NCI-H2196 (cell line): ENCODE results near the gene ITLN1.
"Not testable (repeated sequence)": the region's sequence is repeated elsewhere in the genome, so short reads cannot be mapped to it uniquely, and the experiment has no call there.

Source experiments
- DNase-seq: peaks from one replicate; lab custom pipeline; 2025; ENCODE audit not compliant: unreplicated experiment; lab: John Stamatoyannopoulos, UW

ITLN1 gene

DNA sequence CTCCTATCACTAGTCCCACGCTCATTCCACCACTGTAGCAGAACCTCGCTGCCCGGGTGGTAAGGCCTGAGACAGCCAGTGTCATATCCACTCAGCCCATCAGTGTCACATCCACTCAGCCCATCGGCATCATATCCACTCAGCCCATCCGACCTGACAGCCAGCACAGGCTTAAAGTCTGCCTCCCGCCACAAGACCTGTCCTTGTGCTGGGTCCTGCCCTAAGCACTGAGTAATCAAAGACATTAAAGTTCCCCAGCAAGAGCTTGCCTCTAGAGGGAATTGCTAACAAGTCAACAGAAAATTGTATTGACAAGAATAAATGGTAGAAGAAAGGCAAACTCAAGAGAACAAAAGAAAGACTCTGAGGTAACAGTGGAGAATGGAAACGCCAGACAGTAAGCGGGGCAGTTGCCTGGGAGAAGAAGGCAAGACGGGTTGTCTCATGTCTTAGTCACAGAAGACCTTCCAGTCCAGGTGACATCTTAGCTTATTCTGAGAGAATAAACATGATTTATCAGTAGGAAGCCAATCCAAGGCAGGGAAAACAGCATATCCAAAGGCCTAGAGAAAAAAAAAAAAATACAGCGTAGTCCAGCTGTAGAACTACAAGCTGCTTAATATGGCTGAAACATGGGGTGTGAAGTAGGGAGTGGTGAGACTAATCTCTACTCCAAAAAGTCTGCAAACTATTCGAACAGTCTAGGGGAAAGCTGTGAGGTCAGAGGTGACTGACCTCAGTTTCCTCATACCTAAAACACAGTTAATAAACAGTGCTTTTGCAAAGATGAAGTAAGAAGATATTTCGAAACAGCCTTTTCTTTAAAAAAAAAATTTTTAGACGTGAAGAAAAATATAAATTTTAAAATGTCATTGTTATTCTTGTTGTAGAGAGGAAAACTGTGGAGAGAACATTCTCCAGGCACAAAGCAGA is 1.1 kb downstream of the ITLN1 start:
- no peak for DNase-seq

DNA sequence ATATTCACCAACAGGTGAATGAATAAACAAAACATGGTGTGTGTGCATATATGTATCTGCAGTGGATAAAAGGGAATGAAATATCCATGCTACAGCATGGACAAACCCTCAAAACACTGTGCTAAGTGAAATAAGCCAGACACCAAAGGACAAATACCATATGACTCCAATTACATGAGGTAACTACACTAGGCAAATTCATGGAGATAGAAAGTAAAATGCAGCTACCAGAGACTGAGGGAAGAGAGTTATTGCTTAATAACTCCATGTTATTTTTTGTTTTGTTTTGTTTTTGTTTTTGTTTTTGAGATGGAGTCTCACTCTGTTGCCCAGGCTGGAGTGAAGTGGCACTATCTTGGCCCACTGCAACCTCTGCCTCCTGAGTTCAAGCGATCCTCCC is 2.4 kb downstream of the ITLN1 start:
- DNase-seq = no peak

DNA sequence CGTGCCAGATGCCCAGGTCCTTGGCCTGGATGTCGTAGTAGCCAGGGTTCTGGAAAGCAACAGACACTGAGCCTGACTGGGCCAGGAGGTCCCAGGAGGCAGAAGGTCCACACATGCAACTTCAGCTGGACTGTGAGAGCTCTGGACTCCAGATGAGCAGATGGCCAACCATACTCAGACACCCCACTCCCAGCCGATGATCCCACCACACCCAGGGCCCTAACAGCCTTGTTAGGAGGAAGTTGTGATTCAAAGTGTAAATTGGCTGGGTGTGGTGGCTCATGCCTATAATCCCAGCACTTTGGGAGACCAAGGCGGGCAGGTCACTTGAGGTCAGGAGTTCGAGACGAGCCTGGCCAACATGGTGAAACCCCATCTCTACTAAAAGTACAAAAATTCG is 3.7 kb downstream of the ITLN1 start:
- not testable (repeated sequence) for DNase-seq

DNA sequence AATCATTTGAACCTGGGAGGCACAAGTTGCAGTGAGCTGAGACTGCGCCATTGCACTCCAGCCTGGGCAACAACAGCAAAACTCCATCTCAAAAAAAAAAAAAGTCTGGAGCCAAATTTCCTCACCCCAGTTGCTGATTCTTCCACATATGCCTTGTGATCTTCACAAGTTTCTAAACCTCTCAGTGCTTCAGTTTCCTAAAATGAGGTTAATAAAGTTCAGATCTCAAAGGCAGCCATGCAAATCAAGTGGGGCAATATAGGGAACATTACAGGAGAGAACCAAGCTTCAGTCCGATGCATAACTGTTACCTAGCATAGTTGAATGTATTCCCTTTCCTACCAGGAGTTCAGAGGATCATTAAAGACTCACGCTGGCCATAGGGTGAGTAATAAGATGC is 4.8 kb downstream of the ITLN1 start:
- DNase-seq = no peak

DNA sequence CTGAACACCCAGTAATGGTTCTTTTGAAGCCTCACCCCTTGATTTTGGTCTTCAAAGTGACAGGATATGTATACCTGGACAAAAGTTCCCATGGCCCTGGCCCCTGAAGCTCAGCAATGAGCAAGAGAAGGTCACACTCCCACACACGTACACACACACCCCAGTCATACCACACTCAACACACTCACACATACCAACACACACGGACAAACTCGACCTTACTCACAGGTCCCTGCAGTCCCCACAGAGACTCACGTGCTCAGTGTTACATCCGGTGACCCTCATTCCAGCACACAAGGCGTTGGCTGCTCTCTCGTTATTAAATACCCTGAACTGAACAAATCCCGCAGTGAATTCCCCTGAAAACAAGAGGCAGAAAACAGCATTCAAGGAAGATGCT is 5.9 kb downstream of the ITLN1 start:
- DNase-seq = no peak

DNA sequence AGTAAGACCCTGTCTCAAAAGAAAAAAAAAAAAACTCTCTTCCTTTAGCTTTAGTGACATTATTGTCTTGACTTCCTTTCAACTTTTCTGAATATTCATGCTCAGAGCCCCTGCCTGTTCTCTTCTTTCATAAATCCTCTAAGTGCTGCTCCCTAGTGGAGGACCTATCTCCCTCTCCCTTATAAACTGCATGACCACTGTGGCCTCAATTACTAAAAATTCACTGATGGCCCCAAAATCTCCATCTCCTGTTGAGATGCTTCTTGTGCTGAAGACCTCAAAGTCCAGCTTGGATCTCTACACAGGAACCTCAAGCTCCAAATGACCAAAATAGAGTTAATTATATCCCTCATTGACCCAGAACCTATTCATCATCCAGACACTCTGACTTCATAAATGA is 7.8 kb downstream of the ITLN1 start:
- DNase-seq = no peak

DNA sequence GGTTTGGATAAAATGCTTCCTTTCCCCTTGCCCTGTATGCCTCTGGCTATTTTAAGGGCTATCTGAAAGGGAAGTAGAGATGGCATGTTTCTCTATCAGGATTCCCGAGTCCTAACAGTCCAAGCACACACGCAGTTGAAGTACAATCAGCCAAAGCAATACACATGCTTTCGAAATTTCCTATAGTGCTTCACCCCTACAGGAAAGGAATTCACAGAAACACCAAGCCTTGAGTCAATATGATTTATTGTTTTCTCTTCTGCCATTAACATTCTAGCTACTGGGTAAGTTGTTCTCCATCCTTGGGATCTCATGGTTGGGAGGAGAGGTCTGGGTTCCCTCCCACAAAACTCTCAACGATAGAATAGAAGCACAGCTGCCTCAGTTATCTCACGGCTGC is 8.7 kb downstream of the ITLN1 start:
- DNase-seq = no peak

DNA sequence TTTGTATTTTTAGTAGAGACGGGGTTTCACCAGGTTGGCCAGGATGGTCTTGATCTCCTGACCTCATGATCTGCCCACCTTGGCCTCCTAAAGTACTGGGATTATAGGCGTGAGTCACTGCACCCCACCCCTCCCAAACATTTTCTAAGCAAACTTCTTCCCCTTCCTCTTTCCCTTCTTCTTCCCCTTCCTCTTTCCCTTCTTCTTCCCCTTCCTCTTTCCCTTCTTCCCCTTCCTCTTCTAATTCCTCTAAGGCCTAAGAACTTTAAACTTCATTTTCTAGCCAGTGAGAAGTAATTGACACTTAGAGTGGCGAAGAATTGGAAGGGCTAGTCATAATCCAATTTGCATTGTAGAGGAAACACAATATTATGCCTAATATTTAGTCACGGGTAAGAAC is 9.4 kb downstream of the ITLN1 start:
- DNase-seq = not testable (repeated sequence)

DNA sequence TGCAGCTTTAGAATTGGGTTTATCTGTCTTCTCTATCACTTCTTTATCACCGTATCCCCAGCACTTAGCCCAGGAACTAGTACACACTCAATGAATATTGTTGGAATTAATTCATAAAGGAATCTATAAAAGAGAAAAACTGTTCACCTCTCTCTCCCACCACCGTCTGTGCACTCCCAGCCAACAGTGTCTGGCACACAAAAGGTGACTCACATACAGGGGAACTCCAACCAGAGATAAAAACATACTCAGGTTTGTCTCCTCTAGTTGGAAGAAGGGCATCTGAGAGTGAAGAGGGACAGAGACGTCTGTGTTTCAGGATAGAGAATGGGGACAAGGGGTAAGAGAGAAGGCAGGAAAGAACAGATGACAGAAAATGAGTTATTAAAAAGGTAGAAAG is 10.0 kb downstream of the ITLN1 start:
- DNase-seq = no peak

DNA sequence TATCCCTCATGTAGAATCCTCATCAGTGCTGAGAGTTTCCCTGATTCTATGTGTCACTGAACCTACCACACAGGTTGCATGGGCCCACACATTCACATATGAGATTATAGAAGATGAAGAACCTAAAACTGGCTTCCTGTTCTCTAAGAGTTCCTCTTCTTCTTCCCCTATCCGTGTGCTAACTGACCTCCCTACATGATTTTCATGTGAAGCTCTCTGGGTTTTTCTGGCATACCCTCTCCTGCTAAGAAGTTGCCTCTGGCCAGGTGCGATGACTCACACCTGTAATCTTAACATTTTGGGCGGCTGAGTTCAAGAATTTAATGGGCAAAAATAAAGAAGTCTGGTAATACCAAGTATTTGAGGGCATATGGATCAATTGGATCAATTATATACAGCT is 16.8 kb downstream of the ITLN1 start:
- DNase-seq = no peak

DNA sequence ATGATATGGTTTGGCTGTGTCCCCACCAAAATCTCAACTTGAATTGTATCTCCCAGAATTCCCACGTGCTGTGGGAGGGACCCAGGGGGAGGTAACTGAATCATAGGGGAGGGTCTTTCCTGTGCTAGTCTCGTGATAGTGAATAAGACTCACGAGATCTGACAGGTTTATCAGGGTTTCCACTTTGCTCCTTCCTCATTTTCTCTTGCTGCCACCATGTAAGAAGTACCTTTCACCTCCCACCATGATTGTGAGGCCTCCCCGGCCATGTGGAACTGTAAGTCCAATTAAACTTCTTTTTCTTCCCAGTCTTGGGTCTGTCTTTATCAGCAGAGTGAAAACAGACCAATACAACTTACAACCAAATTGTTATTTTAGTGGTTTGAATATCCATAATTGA is 17.3 kb downstream of the ITLN1 start:
- not testable (repeated sequence) for DNase-seq

DNA sequence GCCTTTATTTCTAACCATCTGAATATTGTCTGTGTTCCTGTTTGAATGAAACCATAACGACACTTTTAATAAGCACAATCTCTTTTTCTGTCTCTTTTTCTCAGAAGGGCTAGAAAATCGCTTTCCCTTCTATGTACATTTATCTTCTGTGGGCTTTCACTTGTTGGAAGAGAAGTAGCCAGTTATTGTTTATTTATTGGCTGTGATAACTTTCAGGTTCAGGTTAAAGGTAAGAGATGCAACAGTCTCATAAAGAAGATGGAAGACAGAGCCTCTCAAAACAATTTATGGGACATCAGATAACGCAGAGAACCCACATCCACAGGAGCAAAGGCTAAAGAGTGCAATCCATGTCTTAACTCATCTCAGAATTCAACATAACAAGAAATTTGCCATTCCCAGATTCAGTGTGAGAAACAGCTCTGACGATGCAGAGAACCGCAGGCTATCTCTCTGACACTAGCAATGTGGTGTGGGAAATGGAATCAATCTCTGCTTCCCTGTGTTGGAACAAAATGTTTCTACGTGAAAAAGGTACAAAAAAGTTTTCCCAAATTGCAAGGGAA is 18.2 kb downstream of the ITLN1 start:
- no peak for DNase-seq

DNA sequence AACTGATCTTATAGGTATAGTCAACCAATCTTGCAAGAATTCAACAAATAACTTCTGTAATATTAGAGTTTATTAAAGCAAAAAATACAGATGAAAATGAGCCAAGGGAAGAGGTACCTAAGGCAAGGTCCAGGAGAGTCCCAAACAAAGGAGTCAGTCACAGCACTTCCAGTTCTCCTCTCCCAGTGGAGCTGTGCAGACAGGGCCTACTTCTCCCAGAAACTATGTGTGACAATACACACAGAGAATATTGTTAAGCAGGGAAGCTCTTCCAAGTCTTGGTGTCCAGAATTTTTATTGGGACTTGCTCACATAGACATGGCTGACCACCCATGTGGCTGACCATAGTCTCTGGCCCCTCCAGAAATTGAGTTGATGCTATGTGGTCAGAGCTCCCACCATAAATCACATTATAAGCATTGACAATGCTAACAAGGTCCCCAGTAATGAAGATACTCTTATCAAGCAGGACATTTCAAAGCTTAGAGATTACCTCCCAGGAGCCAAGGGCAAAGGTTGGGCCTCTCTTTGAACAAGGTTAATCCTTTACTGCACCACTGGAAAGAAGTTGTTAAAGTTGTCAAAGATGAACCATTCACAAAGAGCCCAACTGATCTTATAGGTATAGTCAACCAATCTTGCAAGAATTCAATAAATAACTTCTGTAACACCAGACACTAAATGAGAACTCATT is 18.8 kb downstream of the ITLN1 start:
- DNase-seq = no peak

DNA sequence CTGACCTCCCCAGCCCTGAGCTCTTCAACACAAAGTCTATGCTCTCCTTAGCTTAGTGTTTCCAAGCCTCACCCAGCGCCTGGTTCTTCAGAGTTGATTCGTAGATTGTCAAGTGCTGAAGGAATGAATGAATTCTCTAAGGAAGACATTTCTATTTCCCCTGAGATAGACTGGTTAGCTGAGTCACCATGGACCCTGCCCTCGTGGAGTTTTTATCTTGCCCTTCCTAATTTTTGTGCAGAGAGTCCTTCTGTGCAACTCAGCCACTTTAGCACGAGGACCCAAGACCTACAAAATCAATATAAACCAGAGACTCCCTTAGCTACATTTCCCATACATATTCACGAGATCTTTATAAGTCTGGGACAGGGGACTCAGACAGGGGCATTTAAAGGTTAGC is 19.6 kb downstream of the ITLN1 start:
- no peak for DNase-seq

DNA sequence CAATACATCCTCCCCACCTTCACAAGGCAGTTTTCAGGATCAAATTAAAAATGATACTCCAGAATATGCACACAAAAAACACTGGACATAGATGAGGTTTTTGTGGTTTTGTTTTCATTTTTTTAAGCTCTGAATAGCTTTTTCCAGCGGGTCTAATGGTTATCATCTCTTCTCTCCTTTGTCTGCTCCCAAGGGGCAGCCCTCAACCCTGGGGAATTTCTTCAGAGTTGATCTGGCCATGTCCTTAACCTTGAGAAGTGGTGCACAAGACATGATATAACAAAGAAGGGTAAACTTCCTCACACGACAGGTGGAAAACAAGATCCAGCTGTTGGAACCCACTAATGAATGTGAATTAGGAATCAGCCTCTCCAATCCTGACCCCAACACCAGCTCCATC is 20.8 kb downstream of the ITLN1 start:
- no peak for DNase-seq

DNA sequence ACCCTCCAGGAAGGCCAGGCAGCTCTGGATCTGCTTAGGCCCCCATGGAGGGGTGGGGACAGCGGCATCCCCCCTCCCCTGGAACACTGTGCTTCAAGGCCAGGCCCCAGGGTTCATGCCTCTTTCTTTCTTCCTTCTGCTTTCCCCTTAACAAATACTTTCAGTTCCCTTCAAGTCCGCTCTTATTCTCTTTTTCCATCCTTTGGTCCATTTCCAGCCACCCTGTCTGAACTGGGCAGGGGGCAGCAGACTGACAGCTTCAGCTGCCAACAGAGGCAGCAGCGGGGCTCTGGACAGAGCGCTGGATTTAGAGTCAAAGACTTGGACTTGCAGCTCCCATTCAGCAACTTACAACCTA is 21.2 kb downstream of the ITLN1 start:
- no peak for DNase-seq

DNA sequence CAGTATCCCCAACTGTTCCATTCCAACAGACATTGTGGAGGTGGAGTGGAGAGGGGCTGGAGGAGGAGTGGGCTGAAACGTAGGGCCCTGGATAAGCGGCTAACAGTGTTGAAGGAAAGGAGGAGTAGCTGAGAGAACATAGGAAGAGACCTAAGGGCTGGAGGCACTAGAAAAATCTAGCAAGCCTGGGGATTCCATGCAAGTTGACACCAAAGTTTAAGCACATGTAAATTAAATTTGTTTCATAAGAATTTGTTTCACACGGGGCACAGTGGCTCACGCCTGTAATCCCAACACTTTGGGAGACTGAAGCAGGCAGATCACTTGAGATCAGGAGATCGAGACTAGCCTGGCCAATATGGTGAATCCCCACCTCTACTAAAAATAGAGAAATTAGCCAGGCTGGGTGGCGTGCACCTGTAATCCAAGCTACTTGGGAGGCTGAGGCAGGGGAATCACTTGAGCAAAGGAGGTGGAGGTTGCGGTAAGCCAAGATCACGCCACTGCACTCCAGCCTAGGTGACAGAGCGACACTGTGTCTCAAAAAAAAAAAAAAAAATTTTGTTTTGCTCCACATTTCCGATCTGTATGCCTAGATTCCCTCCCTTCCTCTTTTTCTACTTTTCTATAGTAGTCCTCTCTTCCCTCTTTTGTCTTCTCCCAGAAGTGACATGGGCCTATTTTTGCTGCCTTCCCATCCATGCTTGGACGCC is 21.8 kb downstream of the ITLN1 start:
- no peak for DNase-seq

DNA sequence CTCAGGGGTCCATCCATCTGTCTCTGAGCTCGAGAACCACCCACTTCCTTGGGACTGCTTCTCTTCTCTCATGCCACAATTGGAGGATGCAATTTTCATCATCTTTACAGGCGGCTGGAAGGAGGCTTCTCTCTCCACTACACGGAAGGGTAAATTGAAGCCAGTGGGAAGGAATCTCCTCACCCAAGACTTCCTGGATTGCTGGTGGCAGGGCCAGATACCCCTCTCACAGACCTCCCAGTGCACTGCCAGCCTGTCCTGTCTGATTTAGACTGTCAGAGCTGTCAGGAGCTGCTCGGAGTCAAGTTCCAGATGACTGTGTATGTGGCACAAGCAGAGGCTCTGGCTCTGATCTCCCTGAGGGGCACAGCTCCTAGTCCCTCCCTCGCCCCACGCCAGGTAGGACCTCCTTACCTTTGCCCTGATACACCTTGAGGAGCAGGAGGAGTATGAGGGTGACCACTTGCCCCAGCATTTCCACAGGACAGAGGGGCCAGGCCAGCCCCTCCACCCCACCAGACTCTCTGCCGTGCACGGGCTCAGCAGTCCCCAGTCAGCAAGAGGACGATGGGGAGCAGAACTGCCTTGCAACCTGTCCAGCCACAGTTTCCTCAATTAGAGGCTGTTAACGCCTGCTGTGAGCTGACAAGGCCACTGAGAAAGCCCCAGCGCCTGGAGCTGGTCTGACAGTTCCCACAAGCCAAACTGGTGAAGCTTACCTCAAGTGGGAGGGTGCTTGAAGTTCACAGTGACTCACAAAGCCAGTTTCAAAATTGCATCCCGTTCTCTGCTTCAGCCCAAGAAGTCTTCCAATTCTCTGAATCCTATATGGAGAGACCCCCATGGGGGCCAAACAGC is 22.5 kb downstream of the ITLN1 start, which contains the start of gene CD244:
Gene CD244, minus strand, starts transcription at position 685 of the 858 bp plus-strand sequence. Its CDS starts 210 bp downstream, at position 475.
- no peak for DNase-seq

DNA sequence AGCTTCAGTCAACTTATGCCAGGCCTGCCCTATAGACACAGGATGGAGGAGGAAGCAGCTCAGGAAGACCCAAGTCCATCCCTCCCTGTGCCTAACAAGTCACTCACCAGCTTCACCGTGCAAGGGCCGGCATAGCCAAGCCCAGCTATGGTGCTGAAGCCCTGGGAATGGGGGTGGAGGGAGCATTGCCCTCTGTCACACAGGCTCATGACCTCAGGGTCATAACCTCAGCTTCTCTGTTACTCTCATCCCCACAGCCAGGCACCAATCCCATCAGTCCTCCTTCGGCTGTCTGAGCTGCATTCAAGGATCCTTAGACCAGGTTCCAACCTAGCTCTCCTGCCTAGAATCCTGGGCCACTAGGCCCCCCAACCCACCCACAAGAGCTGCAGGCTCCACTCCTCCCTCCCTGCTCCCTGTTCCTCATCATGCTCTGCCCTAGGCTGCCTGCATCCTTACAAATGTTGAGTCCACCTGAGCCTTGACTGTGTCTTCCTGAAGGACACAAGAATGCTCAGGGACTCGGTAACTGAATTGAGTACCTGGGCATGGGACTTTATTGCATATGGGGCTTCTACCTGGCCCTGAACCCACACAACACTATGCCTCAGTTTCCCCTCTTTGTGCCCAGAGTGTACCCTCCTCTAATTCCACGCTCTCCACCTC is 24.0 kb downstream of the ITLN1 start:
- no peak for DNase-seq

DNA sequence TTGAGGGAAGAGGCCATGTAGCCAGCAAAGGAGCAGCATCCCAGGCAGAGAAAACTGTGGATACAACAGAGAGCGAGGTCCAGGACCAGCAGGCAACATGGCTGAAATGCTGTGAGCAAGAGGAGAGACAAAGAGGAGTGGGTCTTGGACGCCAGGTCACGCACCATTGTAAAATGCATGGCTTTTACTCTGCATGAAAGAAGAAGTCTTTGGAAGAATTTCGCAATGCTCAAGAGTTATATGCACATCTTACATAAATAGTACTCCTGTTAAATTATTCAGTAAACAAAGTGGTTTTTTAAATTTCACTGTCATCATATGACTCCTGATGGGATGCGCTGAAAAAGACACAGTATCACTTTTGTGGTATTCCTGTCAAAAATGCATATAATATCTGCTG is 25.8 kb downstream of the ITLN1 start:
- DNase-seq = no peak
